ENCODE results near the gene TPCN1. TPM values are rescaled to one million over a fixed set of nuclear protein-coding genes. Genes with fewer than 3 reads are reported as not detected.

TPCN1 gene
- total RNA-seq, 1 experiment from 2014 or later: 13.5 TPM

DNA sequence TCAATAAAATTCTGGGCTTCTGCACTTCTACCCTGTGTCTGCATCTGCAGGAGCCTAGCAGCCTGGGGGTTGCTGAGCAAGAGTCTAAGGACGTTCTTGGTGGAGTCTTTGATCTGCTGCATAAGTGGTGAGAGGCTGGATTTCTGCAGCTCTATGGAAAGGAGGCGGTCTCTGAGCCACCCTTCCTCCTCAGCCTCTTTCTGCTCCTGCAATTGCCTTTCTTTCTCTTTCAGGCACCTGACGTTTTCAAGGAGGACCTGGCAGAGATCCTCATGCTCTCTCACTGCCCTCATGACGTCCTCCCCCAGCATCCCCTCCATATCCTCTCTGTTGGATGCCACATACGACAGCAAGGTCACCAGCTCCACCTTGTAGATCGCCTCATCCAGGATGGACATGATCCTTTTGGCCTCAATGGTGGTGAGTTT lies 13.6 kb upstream of the TPCN1 start:
- no peaks in the 10 kb centered on the region for H3K79me1 ChIP-seq (ENCODE audit: insufficient read depth, low read depth, low read length, poor library complexity, severe bottlenecking)
- Mint-ChIP-seq H3K36me3 (ENCODE audit: insufficient read depth in 1 of 3, low read depth in 3 of 3) (peaks cover 2 to 13% (median 6%) of the 10 kb centered on the region in 3 experiments; a peak in 6 of 7 replicates), H3K4me1 (peaks cover 12 to 14% of the 10 kb centered on the region in 2 experiments), H3K27ac (peak overlapping the region in 2 of 3 experiments; percentile 28 to 33; a peak in 2 of 7 replicates), H3K4me3 (no peak overlapping the region), H3K9me3 (peaks cover 0 to 6% of the 10 kb centered on the region in 2 experiments; a peak in 1 of 5 replicates), H3K27me3 (ENCODE audit: low read depth) (no peaks in the 10 kb centered on the region; the same call in 1 of the 2 replicates)
- no peaks in the 10 kb centered on the region for H3K79me2 ChIP-seq (ENCODE audit: insufficient read depth, low read length)
- no peaks in the 10 kb centered on the region for H4K20me1 ChIP-seq (ENCODE audit: control insufficient read depth, insufficient read depth, insufficient read length)
- no peak overlapping the region for H3T11ph ChIP-seq (ENCODE audit: low read length)
- H2BK12ac ChIP-seq (ENCODE audit: insufficient read length, low read depth, low read length): no peak overlapping the region
- DNase-seq: no peak
- H4K5ac ChIP-seq (ENCODE audit: insufficient read length, low read depth, low read length): no peak overlapping the region
- H2BK15ac ChIP-seq (ENCODE audit: low read depth, low read length): no peak overlapping the region
- no peak overlapping the region for H2BK5ac ChIP-seq (ENCODE audit: insufficient read length, low read length)
- H3K4me2 ChIP-seq (ENCODE audit: insufficient read depth, insufficient read length, low read length): no peak overlapping the region
- H3K27ac ChIP-seq (ENCODE audit: insufficient read length, low read depth, low read length): no peak overlapping the region
- no peak overlapping the region for H2BK20ac ChIP-seq (ENCODE audit: low read depth, low read length, poor library complexity, severe bottlenecking)
- no CpG with 5 or more reads among the region's 6 CpGs for WGBS (ENCODE audit: extremely low coverage, insufficient read length, low lambda C conversion rate)
- no peak overlapping the region for H3K18ac ChIP-seq (ENCODE audit: insufficient read length, low read depth, low read length)
- H3K56ac ChIP-seq (ENCODE audit: insufficient read length, low read depth, low read length): no peak overlapping the region
- H2AFZ ChIP-seq (ENCODE audit: low read length): no peak overlapping the region
- no peaks in the 10 kb centered on the region for H3K23me2 ChIP-seq (ENCODE audit: insufficient read length, low read depth, low read length, poor library complexity, severe bottlenecking)
- no peak overlapping the region for H3K9ac ChIP-seq (ENCODE audit: extremely low read depth, insufficient read length, low read length)
- H3K14ac ChIP-seq (ENCODE audit: insufficient read depth, low read length): no peak overlapping the region
- TF ChIP-seq, protein P1, sequence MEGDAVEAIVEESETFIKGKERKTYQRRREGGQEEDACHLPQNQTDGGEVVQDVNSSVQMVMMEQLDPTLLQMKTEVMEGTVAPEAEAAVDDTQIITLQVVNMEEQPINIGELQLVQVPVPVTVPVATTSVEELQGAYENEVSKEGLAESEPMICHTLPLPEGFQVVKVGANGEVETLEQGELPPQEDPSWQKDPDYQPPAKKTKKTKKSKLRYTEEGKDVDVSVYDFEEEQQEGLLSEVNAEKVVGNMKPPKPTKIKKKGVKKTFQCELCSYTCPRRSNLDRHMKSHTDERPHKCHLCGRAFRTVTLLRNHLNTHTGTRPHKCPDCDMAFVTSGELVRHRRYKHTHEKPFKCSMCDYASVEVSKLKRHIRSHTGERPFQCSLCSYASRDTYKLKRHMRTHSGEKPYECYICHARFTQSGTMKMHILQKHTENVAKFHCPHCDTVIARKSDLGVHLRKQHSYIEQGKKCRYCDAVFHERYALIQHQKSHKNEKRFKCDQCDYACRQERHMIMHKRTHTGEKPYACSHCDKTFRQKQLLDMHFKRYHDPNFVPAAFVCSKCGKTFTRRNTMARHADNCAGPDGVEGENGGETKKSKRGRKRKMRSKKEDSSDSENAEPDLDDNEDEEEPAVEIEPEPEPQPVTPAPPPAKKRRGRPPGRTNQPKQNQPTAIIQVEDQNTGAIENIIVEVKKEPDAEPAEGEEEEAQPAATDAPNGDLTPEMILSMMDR (conservative IDR thresholded peaks at IDR 0.05): no peak
- no peak overlapping the region for H4K8ac ChIP-seq (replicated peaks; ENCODE audit: insufficient read length, low read depth, low read length)
- H3K4ac ChIP-seq (ENCODE audit: low read depth, low read length): no peak overlapping the region
- no peaks in the 10 kb centered on the region for H3K27me3 ChIP-seq (ENCODE audit: insufficient read depth, low read length)
- H2BK120ac ChIP-seq (ENCODE audit: low read depth, low read length, poor library complexity, severe bottlenecking): no peak overlapping the region
- H3K4me1 ChIP-seq (ENCODE audit: insufficient read depth, low read length): peaks cover 3% of the 10 kb centered on the region; the same call in 1 of the 2 replicates
- H3K23ac ChIP-seq (ENCODE audit: insufficient read length, low read depth, low read length): no peak overlapping the region
- H3K9me3 ChIP-seq (ENCODE audit: control insufficient read depth, low read depth, low read length): no peaks in the 10 kb centered on the region
- no peak overlapping the region for H2AK5ac ChIP-seq (ENCODE audit: insufficient read length, low read length)
- H4K91ac ChIP-seq (ENCODE audit: insufficient read length, low read depth, low read length): no peak overlapping the region

Data from H9 (cell line).